ENCODE results near the gene FOXP1.

The FOXP1 gene

DNA sequence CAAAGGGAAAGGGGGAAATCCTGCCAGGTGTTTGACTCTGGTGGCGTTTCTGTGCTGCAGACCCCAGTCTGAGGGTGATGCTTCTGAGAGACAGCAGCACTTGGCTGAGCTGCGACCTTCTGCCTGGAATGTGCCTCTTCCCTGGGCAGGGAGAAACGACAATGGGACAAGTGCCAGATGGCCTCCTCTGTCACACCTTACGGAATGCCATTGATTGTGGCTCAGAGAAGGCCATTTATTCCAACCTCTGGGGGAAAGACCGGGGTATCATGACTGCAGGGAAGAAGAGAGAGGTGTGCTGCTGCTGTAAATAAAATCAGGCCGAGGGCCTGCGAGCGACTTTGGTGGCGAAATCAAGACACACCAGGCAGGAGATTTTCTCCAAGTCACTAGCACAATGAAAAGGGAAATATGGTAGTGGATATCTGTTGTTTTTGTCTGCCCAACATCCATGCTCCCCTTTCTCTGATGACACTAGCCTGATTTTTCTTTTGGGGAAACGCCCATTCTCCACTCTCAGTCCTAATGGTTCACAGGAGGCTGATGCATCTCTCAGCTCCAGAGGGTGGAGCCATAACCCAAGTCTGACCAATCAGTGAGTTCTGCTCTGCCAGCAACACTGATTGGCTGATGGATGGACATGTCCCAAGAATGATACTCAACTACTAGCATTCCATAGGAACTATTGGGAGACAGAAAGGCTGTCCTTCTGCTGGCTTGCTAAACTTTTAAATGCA is 336.1 kb downstream of the FOXP1 start:
- DNase-seq (ENCODE audit: low read depth) = peak; percentile 27
- Histone ChIP-seq H3K36me3 (ENCODE audit: control insufficient read depth, insufficient read depth, low read length, severe bottlenecking) (no peaks in the 10 kb centered on the region), H3K9ac (ENCODE audit: low read length) (no peak overlapping the region), H3K27me3 (replicated peaks; ENCODE audit: control insufficient read depth, insufficient read depth, low read length) (no peaks in the 10 kb centered on the region), H3K4me3 (ENCODE audit: low read length) (no peak overlapping the region), H3K9me3 (ENCODE audit: control insufficient read depth, low read length) (no peaks in the 10 kb centered on the region), H3K4me1 (ENCODE audit: control insufficient read depth, insufficient read depth, low read length) (peaks cover 24% of the 10 kb centered on the region)

GRCh38 chr3:71245971-71246880 is 337.3 kb downstream of the FOXP1 start:
- Histone ChIP-seq H3K9ac (ENCODE audit: low read length) (peak overlapping the region; percentile 83), H3K36me3 (ENCODE audit: control insufficient read depth, insufficient read depth, low read length, severe bottlenecking) (no peaks in the 10 kb centered on the region), H3K4me3 (ENCODE audit: low read length) (peak overlapping the region; percentile 75), H3K9me3 (ENCODE audit: control insufficient read depth, low read length) (no peaks in the 10 kb centered on the region), H3K27me3 (replicated peaks; ENCODE audit: control insufficient read depth, insufficient read depth, low read length) (no peaks in the 10 kb centered on the region), H3K4me1 (ENCODE audit: control insufficient read depth, insufficient read depth, low read length) (peaks cover 24% of the 10 kb centered on the region)
- peak; percentile 26 for DNase-seq (ENCODE audit: low read depth)

- Histone ChIP-seq H3K9me3 (ENCODE audit: control insufficient read depth, low read length) (no peaks in the 10 kb centered on the region), H3K4me3 (ENCODE audit: low read length) (peak overlapping the region; percentile 75), H3K27me3 (replicated peaks; ENCODE audit: control insufficient read depth, insufficient read depth, low read length) (no peaks in the 10 kb centered on the region), H3K4me1 (ENCODE audit: control insufficient read depth, insufficient read depth, low read length) (peaks cover 24% of the 10 kb centered on the region), H3K36me3 (ENCODE audit: control insufficient read depth, insufficient read depth, low read length, severe bottlenecking) (no peaks in the 10 kb centered on the region), H3K9ac (ENCODE audit: low read length) (peak overlapping the region; percentile 83)
- peak; percentile 90 for DNase-seq (ENCODE audit: low read depth)
Observed at GRCh38 chr3:71244826-71245488, 338.6 kb downstream of the FOXP1 start.

DNA sequence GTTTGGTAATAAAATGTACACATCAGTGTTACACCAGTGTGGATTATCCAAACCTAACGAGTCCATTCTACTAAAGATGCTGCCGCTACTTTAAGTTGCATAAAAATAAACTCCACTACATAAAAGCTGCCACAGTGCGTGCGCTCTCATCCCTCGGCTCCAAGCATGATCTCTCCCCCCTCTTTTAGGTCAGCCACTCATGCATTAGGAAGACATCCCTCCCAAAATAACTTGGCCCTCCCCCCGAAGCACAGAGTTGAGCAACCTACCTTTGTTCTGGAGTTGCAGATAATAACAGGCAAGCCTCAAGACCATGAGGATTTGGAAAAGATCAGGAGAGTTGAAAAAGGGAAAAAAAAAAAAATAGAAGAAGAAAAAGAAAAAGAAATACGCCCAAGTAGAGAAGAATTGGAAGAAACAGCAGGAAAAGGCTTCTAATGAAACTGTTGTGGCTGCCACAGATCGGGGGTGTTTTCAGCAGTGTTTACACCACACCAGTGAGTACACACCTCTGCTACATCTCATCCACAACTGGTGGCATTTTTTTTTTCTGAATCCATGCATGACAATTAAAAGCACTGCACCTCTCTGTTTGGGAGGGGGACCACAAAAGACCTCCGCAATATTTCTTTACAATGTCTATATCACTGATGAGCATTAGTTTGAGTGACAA is 339.2 kb downstream of the FOXP1 start:
- Histone ChIP-seq H3K4me3 (ENCODE audit: low read length) (peak overlapping the region; percentile 75), H3K9ac (ENCODE audit: low read length) (peak overlapping the region; percentile 83), H3K9me3 (ENCODE audit: control insufficient read depth, low read length) (no peaks in the 10 kb centered on the region)

GRCh38 chr3:71243229-71243628 is 340.3 kb downstream of the FOXP1 start:
- Histone ChIP-seq H3K4me3 (ENCODE audit: low read length) (no peak overlapping the region), H3K4me1 (ENCODE audit: control insufficient read depth, insufficient read depth, low read length) (peaks cover 28% of the 10 kb centered on the region), H3K36me3 (ENCODE audit: control insufficient read depth, insufficient read depth, low read length, severe bottlenecking) (no peaks in the 10 kb centered on the region), H3K9ac (ENCODE audit: low read length) (no peak overlapping the region), H3K9me3 (ENCODE audit: control insufficient read depth, low read length) (no peaks in the 10 kb centered on the region), H3K27me3 (replicated peaks; ENCODE audit: control insufficient read depth, insufficient read depth, low read length) (no peaks in the 10 kb centered on the region)
- no peak for DNase-seq (ENCODE audit: low read depth)

More for the DNA sequence above, 339.2 kb downstream of the FOXP1 start:
- no peaks in the 10 kb centered on the region for H3K27me3 ChIP-seq (replicated peaks; ENCODE audit: control insufficient read depth, insufficient read depth, low read length)
- peak; percentile 34 for DNase-seq (ENCODE audit: low read depth)
- H3K4me1 ChIP-seq (ENCODE audit: control insufficient read depth, insufficient read depth, low read length) = peaks cover 28% of the 10 kb centered on the region
- no peaks in the 10 kb centered on the region for H3K36me3 ChIP-seq (ENCODE audit: control insufficient read depth, insufficient read depth, low read length, severe bottlenecking)

DNA sequence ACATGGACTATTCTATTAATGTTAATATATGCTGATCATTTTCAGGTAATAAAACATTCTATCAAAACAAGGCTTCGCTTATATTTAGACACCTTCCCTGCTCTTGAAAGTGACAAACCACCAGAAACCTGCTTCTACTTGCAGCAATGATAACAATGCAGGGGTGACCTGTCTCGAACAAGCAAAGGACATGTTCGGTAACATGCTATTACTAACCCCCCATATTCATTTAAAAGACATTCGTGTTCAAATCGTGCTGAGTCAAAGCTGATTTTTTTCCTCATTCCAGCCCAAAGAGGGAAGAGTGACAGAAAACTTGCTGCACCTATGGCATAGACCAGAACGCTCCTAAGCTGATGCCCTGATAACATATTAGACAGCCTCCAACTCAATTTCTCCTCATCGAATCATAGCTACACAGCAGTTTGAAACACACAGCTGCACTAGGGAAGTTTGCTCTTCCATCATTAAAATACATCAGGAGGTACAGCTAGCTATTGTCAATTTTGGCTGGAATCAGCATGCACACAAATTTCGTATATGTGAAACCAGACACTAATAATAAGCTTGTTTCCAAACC is 341.5 kb downstream of the FOXP1 start:
- no peak overlapping the region for H3K4me3 ChIP-seq (ENCODE audit: low read length)
- no peak for DNase-seq (ENCODE audit: low read depth)
- peaks cover 28% of the 10 kb centered on the region for H3K4me1 ChIP-seq (ENCODE audit: control insufficient read depth, insufficient read depth, low read length)
- no peaks in the 10 kb centered on the region for H3K9me3 ChIP-seq (ENCODE audit: control insufficient read depth, low read length)
- no peaks in the 10 kb centered on the region for H3K27me3 ChIP-seq (replicated peaks; ENCODE audit: control insufficient read depth, insufficient read depth, low read length)
- no peak overlapping the region for H3K9ac ChIP-seq (ENCODE audit: low read length)
- no peaks in the 10 kb centered on the region for H3K36me3 ChIP-seq (ENCODE audit: control insufficient read depth, insufficient read depth, low read length, severe bottlenecking)

DNA sequence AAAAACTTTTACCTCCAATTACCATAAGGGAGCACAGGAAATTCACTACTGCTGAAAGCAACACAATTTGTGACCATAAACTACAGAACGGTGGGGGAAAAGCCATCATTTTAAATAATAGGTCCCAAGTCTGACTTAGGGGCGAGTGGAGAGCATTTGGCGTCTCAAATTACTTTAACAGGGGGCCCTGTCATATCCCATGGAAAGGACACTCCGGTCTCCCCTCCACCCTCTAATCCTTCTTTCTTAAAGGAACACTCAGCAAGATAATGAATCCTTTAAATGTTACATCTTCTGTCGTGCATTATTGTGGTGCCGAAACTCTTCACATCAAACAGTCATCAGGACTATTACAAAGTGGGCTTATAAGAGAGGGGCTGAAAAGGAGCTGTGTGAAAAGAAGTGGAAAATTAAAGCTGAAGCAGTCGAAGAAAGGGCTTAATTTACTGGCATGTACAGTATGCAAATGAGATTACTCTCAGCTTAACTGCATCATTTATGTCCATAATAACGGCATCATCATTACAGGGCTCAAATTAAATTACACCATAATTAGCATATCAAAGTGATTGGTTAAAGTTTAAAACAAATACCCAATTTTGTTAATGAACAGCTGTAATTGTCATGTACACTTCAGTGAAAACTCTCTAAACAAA is 342.2 kb downstream of the FOXP1 start:
- Histone ChIP-seq H3K4me1 (ENCODE audit: control insufficient read depth, insufficient read depth, low read length) (peaks cover 29% of the 10 kb centered on the region), H3K9me3 (ENCODE audit: control insufficient read depth, low read length) (no peaks in the 10 kb centered on the region)

DNA sequence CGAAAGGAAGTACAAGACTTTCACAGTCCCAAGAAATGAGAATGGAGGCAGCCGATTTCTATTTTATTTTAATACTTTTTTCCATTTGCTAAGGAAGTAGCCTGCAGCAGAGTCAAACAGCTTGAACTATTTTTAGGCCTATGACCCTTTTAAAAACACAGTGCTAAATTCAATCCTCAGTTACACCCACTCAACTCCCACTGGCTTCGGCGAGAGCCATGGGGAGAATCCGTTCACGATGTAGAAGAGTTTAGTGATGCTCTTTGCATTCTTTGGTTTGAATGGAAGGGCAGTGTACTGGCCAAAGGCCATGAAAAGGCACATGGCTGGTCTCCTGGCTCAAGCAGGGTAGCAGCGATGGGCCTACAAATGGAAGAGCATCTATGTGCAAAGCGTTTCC is 343.5 kb downstream of the FOXP1 start:
- Histone ChIP-seq H3K4me1 (ENCODE audit: control insufficient read depth, insufficient read depth, low read length) (peaks cover 27% of the 10 kb centered on the region), H3K4me3 (ENCODE audit: low read length) (no peak overlapping the region), H3K9me3 (ENCODE audit: control insufficient read depth, low read length) (no peaks in the 10 kb centered on the region), H3K36me3 (ENCODE audit: control insufficient read depth, insufficient read depth, low read length, severe bottlenecking) (no peaks in the 10 kb centered on the region), H3K9ac (ENCODE audit: low read length) (no peak overlapping the region), H3K27me3 (replicated peaks; ENCODE audit: control insufficient read depth, insufficient read depth, low read length) (no peaks in the 10 kb centered on the region)
- no peak for DNase-seq (ENCODE audit: low read depth)

More for the DNA sequence above, 342.2 kb downstream of the FOXP1 start:
- no peak overlapping the region for H3K4me3 ChIP-seq (ENCODE audit: low read length)
- no peak overlapping the region for H3K9ac ChIP-seq (ENCODE audit: low read length)
- DNase-seq (ENCODE audit: low read depth) = no peak
- no peaks in the 10 kb centered on the region for H3K27me3 ChIP-seq (replicated peaks; ENCODE audit: control insufficient read depth, insufficient read depth, low read length)
- H3K36me3 ChIP-seq (ENCODE audit: control insufficient read depth, insufficient read depth, low read length, severe bottlenecking) = no peaks in the 10 kb centered on the region

DNA sequence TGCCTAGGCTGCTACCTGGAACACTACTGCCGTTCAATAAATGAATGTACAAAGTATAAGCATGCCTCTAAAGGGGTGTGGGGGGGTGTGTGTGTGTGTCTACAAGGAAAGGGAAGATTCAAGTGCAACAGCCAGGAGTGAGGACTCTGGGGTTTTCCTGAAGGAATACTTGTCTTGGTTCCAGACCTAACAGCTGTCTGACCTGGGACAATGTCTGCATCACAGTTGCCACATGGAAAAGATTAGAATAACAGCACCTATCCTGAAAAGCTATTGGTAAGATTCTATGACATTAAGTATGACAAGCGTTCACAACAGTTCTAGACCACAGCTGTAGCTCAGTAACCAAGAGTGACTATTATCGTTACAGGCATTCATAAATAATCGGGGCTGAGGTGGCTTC is 345.2 kb downstream of the FOXP1 start:
- no peaks in the 10 kb centered on the region for H3K36me3 ChIP-seq (ENCODE audit: control insufficient read depth, insufficient read depth, low read length, severe bottlenecking)
- H3K9ac ChIP-seq (ENCODE audit: low read length) = no peak overlapping the region
- no peaks in the 10 kb centered on the region for H3K27me3 ChIP-seq (replicated peaks; ENCODE audit: control insufficient read depth, insufficient read depth, low read length)
- no peak overlapping the region for H3K4me3 ChIP-seq (ENCODE audit: low read length)
- H3K9me3 ChIP-seq (ENCODE audit: control insufficient read depth, low read length) = no peaks in the 10 kb centered on the region
- H3K4me1 ChIP-seq (ENCODE audit: control insufficient read depth, insufficient read depth, low read length) = peaks cover 11% of the 10 kb centered on the region
- DNase-seq (ENCODE audit: low read depth) = no peak

DNA sequence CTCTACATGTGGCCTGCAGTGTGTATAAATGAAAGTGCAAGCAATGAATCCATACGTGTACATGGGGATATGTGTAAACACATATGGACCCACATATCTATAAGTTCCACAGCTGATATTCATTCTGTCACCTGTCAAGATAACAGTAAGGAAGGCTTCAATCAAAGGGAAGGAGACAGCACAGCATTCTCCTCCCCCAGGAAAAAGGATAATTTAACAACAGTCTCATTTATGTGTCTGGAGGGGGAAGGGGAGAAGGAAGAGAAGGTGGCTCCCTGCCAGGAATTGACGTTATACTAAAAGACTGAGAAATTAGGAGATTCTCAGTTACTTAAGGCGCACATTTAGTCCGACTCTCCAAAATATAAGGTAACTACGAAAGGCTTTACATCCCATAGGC is 345.9 kb downstream of the FOXP1 start:
- no peak overlapping the region for H3K9ac ChIP-seq (ENCODE audit: low read length)
- H3K36me3 ChIP-seq (ENCODE audit: control insufficient read depth, insufficient read depth, low read length, severe bottlenecking) = no peaks in the 10 kb centered on the region
- peaks cover 11% of the 10 kb centered on the region for H3K4me1 ChIP-seq (ENCODE audit: control insufficient read depth, insufficient read depth, low read length)

More for the DNA sequence above, 345.9 kb downstream of the FOXP1 start:
- no peak overlapping the region for H3K4me3 ChIP-seq (ENCODE audit: low read length)
- no peaks in the 10 kb centered on the region for H3K9me3 ChIP-seq (ENCODE audit: control insufficient read depth, low read length)
- H3K27me3 ChIP-seq (replicated peaks; ENCODE audit: control insufficient read depth, insufficient read depth, low read length) = no peaks in the 10 kb centered on the region
- DNase-seq (ENCODE audit: low read depth) = no peak
